ENCODE measurements around the gene HENMT1.
A peak's percentile ranks its signal among the peaks of the same experiment; 100 is the strongest.
"Not testable (repeated sequence)": the region's sequence is repeated elsewhere in the genome, so short reads cannot be mapped to it uniquely, and the experiment has no call there.

HENMT1 gene

GRCh38 chr1:108644984-108645383 is 15.9 kb downstream of the HENMT1 start:
- DNase-seq = no peak
- Histone ChIP-seq H3K79me1 (ENCODE audit: low read length) (peaks cover 4% of the 10 kb centered on the region), H3K36me3 (ENCODE audit: control insufficient read depth in 1 of 2, insufficient read depth in 2 of 2, low read length in 2 of 2) (no peaks in the 10 kb centered on the region), H2BK5ac (ENCODE audit: low read depth, low read length, poor library complexity) (no peak overlapping the region), H4K91ac (ENCODE audit: low read depth, low read length) (no peak overlapping the region), H3K4me3 (ENCODE audit: low read depth, low read length) (no peak overlapping the region), H2BK120ac (ENCODE audit: insufficient read depth, low read length, poor library complexity) (no peak overlapping the region), H3K14ac (ENCODE audit: low read length) (no peak overlapping the region), H3K9me3 (ENCODE audit: insufficient read depth, low read depth, low read length) (no peaks in the 10 kb centered on the region), H3K4me2 (ENCODE audit: low read length) (no peak overlapping the region), H2AK5ac (ENCODE audit: low read length) (no peak overlapping the region), H4K8ac (ENCODE audit: low read depth, low read length) (no peak overlapping the region), H3K4me1 (ENCODE audit: control insufficient read depth in 1 of 2, insufficient read depth in 2 of 2, low read length in 2 of 2) (peaks cover 6 to 8% of the 10 kb centered on the region in 2 experiments), H3K27me3 (ENCODE audit: insufficient read depth, low read length) (no peaks in the 10 kb centered on the region), H3K79me2 (ENCODE audit: control insufficient read depth, insufficient read depth, low read length, poor library complexity) (no peaks in the 10 kb centered on the region), H3K27ac (ENCODE audit: low read depth, low read length) (no peak overlapping the region), H3K9ac (ENCODE audit: low read length) (no peak overlapping the region), H2BK12ac (ENCODE audit: low read length) (no peak overlapping the region), H4K12ac (ENCODE audit: low read depth, low read length) (no peak overlapping the region), H3K4ac (ENCODE audit: low read depth, low read length) (no peak overlapping the region), H3K18ac (ENCODE audit: low read length) (no peak overlapping the region), H3K23ac (ENCODE audit: low read length) (no peak overlapping the region), H2AFZ (ENCODE audit: insufficient read depth, low read length, poor library complexity) (no peak overlapping the region)
- WGBS (ENCODE audit: extremely low coverage, insufficient coverage, insufficient read length) = no CpG with 5 or more reads among the region's 7 CpGs

- H4K91ac ChIP-seq (ENCODE audit: low read depth, low read length) = no peak overlapping the region
- no peak overlapping the region for H2AK5ac ChIP-seq (ENCODE audit: low read length)
- H2BK12ac ChIP-seq (ENCODE audit: low read length) = no peak overlapping the region
- no CpG with 5 or more reads among the region's 3 CpGs for WGBS (ENCODE audit: extremely low coverage, insufficient coverage, insufficient read length)
- H2AFZ ChIP-seq (ENCODE audit: insufficient read depth, low read length, poor library complexity) = no peak overlapping the region
- no peak overlapping the region for H2BK120ac ChIP-seq (ENCODE audit: insufficient read depth, low read length, poor library complexity)
- H4K12ac ChIP-seq (ENCODE audit: low read depth, low read length) = no peak overlapping the region
- H3K18ac ChIP-seq (ENCODE audit: low read length) = no peak overlapping the region
- H3K27ac ChIP-seq (ENCODE audit: low read depth, low read length) = no peak overlapping the region
- H3K79me1 ChIP-seq (ENCODE audit: low read length) = peaks cover 4% of the 10 kb centered on the region
- peaks cover 0 to 2% of the 10 kb centered on the region in 2 experiments for H3K36me3 ChIP-seq (ENCODE audit: control insufficient read depth in 1 of 2, insufficient read depth in 2 of 2, low read length in 2 of 2)
- H3K9me3 ChIP-seq (ENCODE audit: insufficient read depth, low read depth, low read length) = no peaks in the 10 kb centered on the region
- H3K4me2 ChIP-seq (ENCODE audit: low read length) = no peak overlapping the region
- DNase-seq = peak; percentile 14 to 52
- H3K23ac ChIP-seq (ENCODE audit: low read length) = no peak overlapping the region
- H3K27me3 ChIP-seq (ENCODE audit: insufficient read depth, low read length) = no peaks in the 10 kb centered on the region
- H3K14ac ChIP-seq (ENCODE audit: low read length) = no peak overlapping the region
- no peak overlapping the region for H2BK5ac ChIP-seq (ENCODE audit: low read depth, low read length, poor library complexity)
- H3K79me2 ChIP-seq (ENCODE audit: control insufficient read depth, insufficient read depth, low read length, poor library complexity) = no peaks in the 10 kb centered on the region
- no peak overlapping the region for H3K9ac ChIP-seq (ENCODE audit: low read length)
- H3K4ac ChIP-seq (ENCODE audit: low read depth, low read length) = no peak overlapping the region
- H3K4me1 ChIP-seq (ENCODE audit: control insufficient read depth in 1 of 2, insufficient read depth in 2 of 2, low read length in 2 of 2) = peaks cover 6 to 8% of the 10 kb centered on the region in 2 experiments
- H3K4me3 ChIP-seq (ENCODE audit: low read depth, low read length) = no peak overlapping the region
- no peak overlapping the region for H4K8ac ChIP-seq (ENCODE audit: low read depth, low read length)
Observed at GRCh38 chr1:108643492-108644335, 17.2 kb downstream of the HENMT1 start.

- no CpG with 5 or more reads among the region's 28 CpGs for WGBS (ENCODE audit: extremely low coverage, insufficient coverage, insufficient read length)
- H2AFZ ChIP-seq (ENCODE audit: insufficient read depth, low read length, poor library complexity); H2BK5ac ChIP-seq (ENCODE audit: low read depth, low read length, poor library complexity); H2AK5ac ChIP-seq (ENCODE audit: low read length); H3K79me1 ChIP-seq (ENCODE audit: low read length); DNase-seq; H3K27ac ChIP-seq (ENCODE audit: low read depth, low read length); H3K4me1 ChIP-seq (ENCODE audit: control insufficient read depth in 1 of 2, insufficient read depth in 2 of 2, low read length in 2 of 2); H4K91ac ChIP-seq (ENCODE audit: low read depth, low read length); H3K18ac ChIP-seq (ENCODE audit: low read length); H3K9me3 ChIP-seq (ENCODE audit: insufficient read depth, low read depth, low read length); H3K36me3 ChIP-seq (ENCODE audit: control insufficient read depth in 1 of 2, insufficient read depth in 2 of 2, low read length in 2 of 2); H3K14ac ChIP-seq (ENCODE audit: low read length); H3K4me3 ChIP-seq (ENCODE audit: low read depth, low read length); H3K9ac ChIP-seq (ENCODE audit: low read length); H4K8ac ChIP-seq (ENCODE audit: low read depth, low read length); H3K23ac ChIP-seq (ENCODE audit: low read length); H2BK12ac ChIP-seq (ENCODE audit: low read length); H3K4ac ChIP-seq (ENCODE audit: low read depth, low read length); H3K4me2 ChIP-seq (ENCODE audit: low read length); H3K27me3 ChIP-seq (ENCODE audit: insufficient read depth, low read length); H4K12ac ChIP-seq (ENCODE audit: low read depth, low read length); H2BK120ac ChIP-seq (ENCODE audit: insufficient read depth, low read length, poor library complexity); H3K79me2 ChIP-seq (ENCODE audit: control insufficient read depth, insufficient read depth, low read length, poor library complexity): not testable (repeated sequence)
Observed at GRCh38 chr1:108640863-108641262, 20.0 kb downstream of the HENMT1 start.

- H3K27ac ChIP-seq (ENCODE audit: low read depth, low read length) = no peak overlapping the region
- H3K4me3 ChIP-seq (ENCODE audit: low read depth, low read length) = no peak overlapping the region
- no peak overlapping the region for H3K9ac ChIP-seq (ENCODE audit: low read length)
- H2AK5ac ChIP-seq (ENCODE audit: low read length) = no peak overlapping the region
- peaks cover 3 to 4% of the 10 kb centered on the region in 2 experiments for H3K36me3 ChIP-seq (ENCODE audit: control insufficient read depth in 1 of 2, insufficient read depth in 2 of 2, low read length in 2 of 2)
- H3K14ac ChIP-seq (ENCODE audit: low read length) = no peak overlapping the region
- no peaks in the 10 kb centered on the region for H3K9me3 ChIP-seq (ENCODE audit: insufficient read depth, low read depth, low read length)
- H4K12ac ChIP-seq (ENCODE audit: low read depth, low read length) = no peak overlapping the region
- H4K91ac ChIP-seq (ENCODE audit: low read depth, low read length) = no peak overlapping the region
- H3K79me1 ChIP-seq (ENCODE audit: low read length) = no peaks in the 10 kb centered on the region
- no peak overlapping the region for H2BK5ac ChIP-seq (ENCODE audit: low read depth, low read length, poor library complexity)
- no peak overlapping the region for H2BK120ac ChIP-seq (ENCODE audit: insufficient read depth, low read length, poor library complexity)
- H2BK12ac ChIP-seq (ENCODE audit: low read length) = no peak overlapping the region
- DNase-seq = no peak
- H2AFZ ChIP-seq (ENCODE audit: insufficient read depth, low read length, poor library complexity) = no peak overlapping the region
- no peaks in the 10 kb centered on the region for H3K27me3 ChIP-seq (ENCODE audit: insufficient read depth, low read length)
- no peaks in the 10 kb centered on the region for H3K79me2 ChIP-seq (ENCODE audit: control insufficient read depth, insufficient read depth, low read length, poor library complexity)
- no peak overlapping the region for H3K4me2 ChIP-seq (ENCODE audit: low read length)
- WGBS (ENCODE audit: extremely low coverage, insufficient coverage, insufficient read length) = no CpG with 5 or more reads among the region's 9 CpGs
- no peaks in the 10 kb centered on the region for H3K4me1 ChIP-seq (ENCODE audit: control insufficient read depth in 1 of 2, insufficient read depth in 2 of 2, low read length in 2 of 2)
- H3K23ac ChIP-seq (ENCODE audit: low read length) = no peak overlapping the region
- H4K8ac ChIP-seq (ENCODE audit: low read depth, low read length) = no peak overlapping the region
- H3K18ac ChIP-seq (ENCODE audit: low read length) = no peak overlapping the region
- no peak overlapping the region for H3K4ac ChIP-seq (ENCODE audit: low read depth, low read length)
Observed at GRCh38 chr1:108639899-108640560, 20.9 kb downstream of the HENMT1 start.

All from trophoblast cell (in vitro differentiated cells and primary cell).